Prostate gland (tissue), 2 donors: Measurements from ENCODE around the gene PSKH1. TPM values are rescaled to one million over a fixed set of nuclear protein-coding genes. Genes with fewer than 3 reads are reported as not detected.
A peak's percentile ranks its signal among the peaks of the same experiment; 100 is the strongest.
"Not testable (repeated sequence)": the region's sequence is repeated elsewhere in the genome, so short reads cannot be mapped to it uniquely, and the experiment has no call there.

Experiments used
- DNase-seq: peaks from one replicate; pipeline ENCODE4 v3.0.0-alpha.2; 2019; ENCODE audit warnings: low spot score
- H3K27ac ChIP-seq, 2 donors: fragments of 200-600 bp; sonication (generic); 2 replicates each; pipeline ENCODE4 v1.5.1; 2017 to 2019
- H3K27me3 ChIP-seq: fragments of 200-600 bp; sonication (generic); replicated peaks from 2 replicates; pipeline ENCODE4 v1.5.1; 2019; ENCODE audit not compliant: insufficient read depth
- H3K36me3 ChIP-seq, 2 donors: fragments of 200-600 bp; sonication (generic); 1 replicate in 1 of 2; 2 replicates in 1 of 2; pipeline versions ENCODE4 v1.5.1 to v1.8.1; 2017 to 2019
- H3K4me1 ChIP-seq: fragments of 200-600 bp; sonication (generic); replicated peaks from 2 replicates; pipeline ENCODE4 v1.5.1; 2019
- H3K4me3 ChIP-seq, 2 donors: fragments of 200-600 bp; sonication (generic); 2 replicates each; pipeline ENCODE4 v1.5.1; 2017 to 2019
- H3K9me3 ChIP-seq: fragments of 200-600 bp; sonication (generic); 2 replicates; pipeline ENCODE4 v1.5.1; 2017
- POLR2A ChIP-seq: fragments of 450-650 bp; IDR thresholded peaks from one replicate; pipeline ENCODE4 v1.6.1; 2016; ENCODE audit warnings: antibody characterized with exemption, mild to moderate bottlenecking
- POLR2AphosphoS5 ChIP-seq: sonication (generic); formaldehyde crosslinking; IDR thresholded peaks from one replicate; pipeline ENCODE4 v1.6.1; 2017; ENCODE audit warnings: antibody characterized with exemption
- WGBS: methylation state at CpG from one replicate; pipeline ENCODE4 v1.1.5; 2018; 5-methylcytosine and 5-hydroxymethylcytosine counted together
- intact Hi-C: fragments of 100-400 bp; cut with DNase I; formaldehyde crosslinking; loops from one replicate; pipeline ENCODE4 v1.14.2; 2022
- total RNA-seq, 2 donors: library from RNA; depleted of rRNA; stranded (reverse); fragments of >200 nt; gene quantifications; one replicate each; pipeline ENCODE4 v1.1.0, GENCODE V29; 2016
- TF ChIP-seq, protein P1 (sequence below), 4 experiments: fragments of 200-600 bp in 2 of 4; fragments of 450-650 bp in 2 of 4; sonication (generic) in 2 of 4; IDR thresholded peaks; 1 replicate in 3 of 4; 2 replicates in 1 of 4; pipeline ENCODE4 v1.5.1; 2016 to 2019; ENCODE audit warnings: antibody characterized with exemption in 4 of 4, mild to moderate bottlenecking in 2 of 4, moderate library complexity in 2 of 4

PSKH1 gene
- total RNA-seq, 2 donors from 2014 or later, result 16.7 to 53.2 TPM

- intact Hi-C loops, result no loop called here
- Histone ChIP-seq H3K4me3 (peak within 1 kb of the TSS; percentile 67 to 78), H3K27ac (peak within 1 kb of the TSS; percentile 84 to 88), H3K27me3 (no peaks in the 10 kb centered on the region), H3K9me3 (no peaks in the 10 kb centered on the region), H3K36me3 (no peaks in the 10 kb centered on the region), H3K4me1 (peaks cover 8% of the 10 kb centered on the region)
- peak; percentile 76 for DNase-seq
- under 1% methylated on average over 60 of the region's 78 CpGs for WGBS
- peak; percentile 74 for TF ChIP-seq POLR2AphosphoS5
- TF ChIP-seq, protein P1, sequence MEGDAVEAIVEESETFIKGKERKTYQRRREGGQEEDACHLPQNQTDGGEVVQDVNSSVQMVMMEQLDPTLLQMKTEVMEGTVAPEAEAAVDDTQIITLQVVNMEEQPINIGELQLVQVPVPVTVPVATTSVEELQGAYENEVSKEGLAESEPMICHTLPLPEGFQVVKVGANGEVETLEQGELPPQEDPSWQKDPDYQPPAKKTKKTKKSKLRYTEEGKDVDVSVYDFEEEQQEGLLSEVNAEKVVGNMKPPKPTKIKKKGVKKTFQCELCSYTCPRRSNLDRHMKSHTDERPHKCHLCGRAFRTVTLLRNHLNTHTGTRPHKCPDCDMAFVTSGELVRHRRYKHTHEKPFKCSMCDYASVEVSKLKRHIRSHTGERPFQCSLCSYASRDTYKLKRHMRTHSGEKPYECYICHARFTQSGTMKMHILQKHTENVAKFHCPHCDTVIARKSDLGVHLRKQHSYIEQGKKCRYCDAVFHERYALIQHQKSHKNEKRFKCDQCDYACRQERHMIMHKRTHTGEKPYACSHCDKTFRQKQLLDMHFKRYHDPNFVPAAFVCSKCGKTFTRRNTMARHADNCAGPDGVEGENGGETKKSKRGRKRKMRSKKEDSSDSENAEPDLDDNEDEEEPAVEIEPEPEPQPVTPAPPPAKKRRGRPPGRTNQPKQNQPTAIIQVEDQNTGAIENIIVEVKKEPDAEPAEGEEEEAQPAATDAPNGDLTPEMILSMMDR (IDR thresholded peaks at IDR 0.05), result peak in 2 of 4 experiments; percentile 8 to 10
- peak; percentile 88 for TF ChIP-seq POLR2A
Observed at GRCh38 chr16:67968400-67969253, 75.6 kb downstream of the PSKH1 start, which contains the start of gene SLC12A4. Gene SLC12A4, minus strand, starts transcription at chr16:67968637. Its CDS starts 84 bp downstream, at chr16:67968553.

- TF ChIP-seq, protein P1 (IDR thresholded peaks at IDR 0.05), result no peak
- TF ChIP-seq POLR2A (no peak), POLR2AphosphoS5 (no peak)
- Histone ChIP-seq H3K9me3 (no peaks in the 10 kb centered on the region), H3K4me3 (peak overlapping the region; percentile 67 to 78), H3K27ac (peak overlapping the region; percentile 84 to 88), H3K36me3 (no peaks in the 10 kb centered on the region), H3K4me1 (peaks cover 8% of the 10 kb centered on the region), H3K27me3 (no peaks in the 10 kb centered on the region)
- DNase-seq, result no peak
- 33% methylated on average over 40 of the region's 40 CpGs for WGBS
- intact Hi-C loops, result no loop called here
Observed at GRCh38 chr16:67969254-67970039, 76.4 kb downstream of the PSKH1 start.

GRCh38 chr16:67971111-67971510, 78.1 kb downstream of the PSKH1 start:
- WGBS, result 94% methylated on average over 9 of the region's 9 CpGs
- Histone ChIP-seq H3K4me3 (no peak overlapping the region), H3K27ac (no peak overlapping the region), H3K4me1 (peaks cover 8% of the 10 kb centered on the region), H3K27me3 (no peaks in the 10 kb centered on the region), H3K9me3 (no peaks in the 10 kb centered on the region), H3K36me3 (no peaks in the 10 kb centered on the region)
- TF ChIP-seq POLR2AphosphoS5 (no peak), POLR2A (no peak)
- TF ChIP-seq, protein P1 (IDR thresholded peaks at IDR 0.05), result no peak
- intact Hi-C loops, result no loop called here
- no peak for DNase-seq

DNA sequence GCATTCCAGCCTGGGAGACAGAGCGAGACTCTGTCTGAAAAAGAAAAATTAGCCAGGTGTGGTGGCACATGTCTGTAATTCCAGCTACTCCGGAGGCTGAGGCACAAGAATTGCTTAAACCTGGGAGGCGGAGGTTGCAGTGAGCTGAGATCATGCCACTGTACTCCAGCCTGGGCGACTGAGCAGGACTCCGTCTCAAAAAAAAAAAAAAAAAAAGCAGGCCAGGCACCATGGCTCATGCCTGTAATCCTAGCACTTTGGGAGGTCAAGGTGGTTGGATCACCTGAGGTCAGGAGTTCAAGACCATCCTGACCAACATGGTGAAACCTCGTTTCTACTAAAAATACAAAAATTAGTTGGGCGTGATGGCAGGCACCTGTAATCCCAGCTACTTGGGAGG, 79.2 kb downstream of the PSKH1 start:
- H3K4me3 ChIP-seq, H3K36me3 ChIP-seq, intact Hi-C loops, H3K4me1 ChIP-seq, H3K27me3 ChIP-seq, H3K9me3 ChIP-seq, DNase-seq, H3K27ac ChIP-seq: not testable (repeated sequence)
- 89% methylated on average over 7 of the region's 7 CpGs for WGBS

DNA sequence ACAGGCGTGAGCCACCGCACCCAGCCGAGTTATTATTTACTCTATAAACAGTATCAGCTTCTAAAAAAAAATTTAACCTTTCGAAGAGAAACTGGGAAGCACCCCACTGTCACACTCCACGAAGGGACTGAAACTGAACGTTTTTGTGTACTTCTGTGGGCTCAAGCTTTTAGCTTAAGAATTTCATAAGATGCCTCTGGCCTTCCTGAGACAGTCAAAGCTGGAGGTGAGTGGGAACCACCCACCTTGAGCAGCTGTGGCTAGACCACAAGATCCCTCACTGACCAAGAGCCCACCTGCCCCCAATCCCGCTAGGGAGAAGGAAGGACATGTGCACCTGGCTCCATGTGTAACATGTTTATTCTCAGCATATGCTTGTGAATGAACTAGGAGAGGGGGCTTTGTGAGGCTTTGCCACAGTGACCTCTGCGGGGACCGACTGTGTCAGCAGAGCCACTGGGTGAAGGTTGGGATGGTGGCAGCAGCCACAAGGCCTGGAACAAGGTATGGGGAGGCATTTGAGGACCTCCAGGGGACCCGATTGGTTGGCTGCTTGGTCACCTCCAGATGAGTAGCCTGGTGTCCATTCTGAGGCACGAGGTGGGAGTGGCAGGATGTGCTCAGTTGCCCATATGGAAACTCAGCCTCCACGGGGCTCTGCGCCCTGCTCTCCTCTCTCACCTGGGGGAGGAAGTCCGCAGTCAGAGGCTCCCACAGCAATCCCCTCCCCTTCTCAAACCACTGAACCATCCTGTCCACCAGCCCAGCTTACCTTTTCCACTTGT, 82.5 kb downstream of the PSKH1 start:
- no peaks in the 10 kb centered on the region for H3K36me3 ChIP-seq
- 65% methylated on average over 14 of the region's 14 CpGs for WGBS
- DNase-seq, result no peak
- no peak overlapping the region for H3K27ac ChIP-seq
- H3K9me3 ChIP-seq, result no peaks in the 10 kb centered on the region
- intact Hi-C loops, result no loop called here
- no peaks in the 10 kb centered on the region for H3K27me3 ChIP-seq
- no peak for TF ChIP-seq POLR2A
- TF ChIP-seq, protein P1 (IDR thresholded peaks at IDR 0.05), result no peak
- no peak for TF ChIP-seq POLR2AphosphoS5
- H3K4me1 ChIP-seq, result no peaks in the 10 kb centered on the region
- no peak overlapping the region for H3K4me3 ChIP-seq
